H1 (cell line): ENCODE measurements around the gene GAS6. TPM values are rescaled to one million over a fixed set of nuclear protein-coding genes. Genes with fewer than 3 reads are reported as not detected.
A peak's percentile ranks its signal among the peaks of the same experiment; 100 is the strongest.

Experiments used
- CTCF ChIA-PET: fragments of 300-600 bp; sonication (Branson Sonifier 250); formaldehyde crosslinking; loops from one replicate; lab custom pipeline; 2021; ENCODE audit not compliant: partially characterized antibody; lab: Charles Lee
- POLR2A ChIA-PET: fragments of 300-600 bp; sonication (Branson Sonifier 250); formaldehyde crosslinking; loops from one replicate; lab custom pipeline; 2021; ENCODE audit warnings: inconsistent platforms; ENCODE audit not compliant: partially characterized antibody; lab: Charles Lee
- DNase-seq, 2 experiments: peaks; one replicate each; pipeline versions ENCODE4 v3.0.0 to v3.0.0-alpha.2; 2010 to 2022; ENCODE audit warnings: low spot score in 2 of 2, low read depth in 1 of 2, mixed read lengths in 1 of 2
- FAIRE-seq: peaks from 2 replicates; lab custom pipeline; 2011; peaks lifted over from hg19 to GRCh38; lab: Jason Lieb, UNC
- H2AFZ ChIP-seq: 2 replicates; pipeline ENCODE4 v1.8.1; 2012; ENCODE audit warnings: low read length, inconsistent platforms
- H2AK5ac ChIP-seq: 2 replicates; pipeline ENCODE4 v1.6.1; 2013; ENCODE audit warnings: low read depth, low read length
- H2BK120ac ChIP-seq: replicated peaks from 2 replicates; pipeline ENCODE3; 2013; ENCODE audit warnings: low read depth, low read length, inconsistent platforms
- H2BK12ac ChIP-seq: 2 replicates; pipeline ENCODE4 v1.6.1; 2013; ENCODE audit warnings: low read depth, low read length
- H2BK15ac ChIP-seq: 2 replicates; pipeline ENCODE4 v1.6.1; 2013; ENCODE audit warnings: low read length
- H2BK20ac ChIP-seq: 2 replicates; pipeline ENCODE4 v1.6.1; 2013; ENCODE audit warnings: low read length
- H2BK5ac ChIP-seq: 2 replicates; pipeline ENCODE4 v1.6.1; 2013; ENCODE audit warnings: low read depth, low read length
- H3K14ac ChIP-seq: 2 replicates; pipeline ENCODE4 v1.6.1; 2013; ENCODE audit warnings: inconsistent platforms; ENCODE audit not compliant: insufficient read length
- H3K18ac ChIP-seq: 2 replicates; pipeline ENCODE4 v1.6.1; 2013; ENCODE audit warnings: low read length; ENCODE audit errors: extremely low read depth
- H3K23ac ChIP-seq: 2 replicates; pipeline ENCODE4 v1.6.1; 2013; ENCODE audit warnings: inconsistent platforms; ENCODE audit not compliant: insufficient read length
- H3K23me2 ChIP-seq: 2 replicates; pipeline ENCODE4 v1.6.1; 2013; ENCODE audit warnings: low read depth, low read length
- H3K27ac ChIP-seq: 2 replicates; pipeline ENCODE4 v1.6.1; 2011; ENCODE audit warnings: low read depth, low read length, inconsistent platforms
- H3K27me3 ChIP-seq, 4 experiments: replicated peaks in 1 of 4; 1 replicate in 1 of 4; 2 replicates in 3 of 4; pipeline versions ENCODE4 v1.6.1 to v1.8.1; 2011 to 2013; ENCODE audit warnings: low read length in 3 of 4, mild to moderate bottlenecking in 3 of 4, inconsistent platforms in 2 of 4, mixed read lengths in 2 of 4, moderate library complexity in 1 of 4; ENCODE audit not compliant: control insufficient read depth in 3 of 4, insufficient read depth in 3 of 4; ENCODE audit errors: extremely low read depth in 1 of 4
- H3K36me3 ChIP-seq, 4 experiments: 2 replicates each; pipeline versions ENCODE4 v1.6.1 to v1.8.1; 2011 to 2013; ENCODE audit warnings: mild to moderate bottlenecking in 4 of 4, low read length in 3 of 4, moderate library complexity in 2 of 4, control low read depth in 1 of 4, inconsistent platforms in 1 of 4; ENCODE audit not compliant: insufficient read depth in 4 of 4, control insufficient read depth in 2 of 4
- H3K4ac ChIP-seq: replicated peaks from 2 replicates; pipeline ENCODE3; 2013; ENCODE audit warnings: low read length, low read depth, mixed read lengths, inconsistent platforms; ENCODE audit not compliant: insufficient read length
- H3K4me1 ChIP-seq, 4 experiments: replicated peaks in 1 of 4; 1 replicate in 1 of 4; 2 replicates in 3 of 4; pipeline versions ENCODE4 v1.6.1 to v1.8.1; 2011 to 2013; ENCODE audit warnings: low read length in 3 of 4, inconsistent platforms in 2 of 4, mixed read lengths in 1 of 4; ENCODE audit not compliant: insufficient read depth in 4 of 4, control insufficient read depth in 3 of 4
- H3K4me2 ChIP-seq, 2 experiments: 2 replicates each; pipeline versions ENCODE4 v1.6.1 to v1.8.1; 2011 to 2013; ENCODE audit warnings: low read depth in 2 of 2, low read length in 2 of 2, control low read depth in 1 of 2, inconsistent platforms in 1 of 2, mild to moderate bottlenecking in 1 of 2; ENCODE audit not compliant: insufficient read depth in 1 of 2
- H3K4me3 ChIP-seq, 4 experiments: fragments of 200-600, 300-600 bp in 1 of 4; sonication (generic), shearing (Covaris generic), sonication (Bioruptor Twin) in 1 of 4; 2 replicates each; pipeline versions ENCODE4 v1.5.1 to v1.8.1; 2011 to 2016; ENCODE audit warnings: low read length in 4 of 4, low read depth in 3 of 4, control low read depth in 2 of 4, inconsistent platforms in 2 of 4, mild to moderate bottlenecking in 2 of 4, mixed read lengths in 1 of 4, moderate library complexity in 1 of 4; ENCODE audit not compliant: insufficient read depth in 2 of 4; ENCODE audit errors: extremely low read depth in 1 of 4
- H3K56ac ChIP-seq: replicated peaks from 2 replicates; pipeline ENCODE3; 2013; ENCODE audit warnings: low read depth, mild to moderate bottlenecking, mixed read lengths, low read length, inconsistent platforms; ENCODE audit not compliant: insufficient read length
- H3K79me1 ChIP-seq: 2 replicates; pipeline ENCODE4 v1.6.1; 2013; ENCODE audit warnings: low read depth, low read length, control low read depth
- H3K79me2 ChIP-seq, 2 experiments: 2 replicates each; pipeline versions ENCODE4 v1.6.1 to v1.8.1; 2012 to 2013; ENCODE audit warnings: low read length in 2 of 2, mild to moderate bottlenecking in 2 of 2, inconsistent platforms in 1 of 2; ENCODE audit not compliant: insufficient read depth in 2 of 2, control insufficient read depth in 1 of 2
- H3K9ac ChIP-seq, 4 experiments: replicated peaks in 1 of 4; 1 replicate in 1 of 4; 2 replicates in 3 of 4; pipeline versions ENCODE4 v1.6.1 to v1.8.1; 2011 to 2013; ENCODE audit warnings: low read depth in 3 of 4, low read length in 3 of 4, control low read depth in 2 of 4, mild to moderate bottlenecking in 2 of 4, moderate library complexity in 2 of 4, inconsistent platforms in 1 of 4; ENCODE audit errors: extremely low read depth in 1 of 4
- H3K9me3 ChIP-seq, 2 experiments: 2 replicates each; pipeline versions ENCODE4 v1.6.1 to v1.8.1; 2012 to 2013; ENCODE audit warnings: mild to moderate bottlenecking in 2 of 2, moderate library complexity in 2 of 2, control low read depth in 1 of 2, inconsistent platforms in 1 of 2, low read depth in 1 of 2, low read length in 1 of 2, mixed read lengths in 1 of 2; ENCODE audit not compliant: insufficient read depth in 2 of 2
- H4K20me1 ChIP-seq, 2 experiments: replicated peaks in 1 of 2; 2 replicates each; pipeline versions ENCODE3 to v1.8.1; 2011 to 2013; ENCODE audit warnings: inconsistent platforms in 2 of 2, low read length in 2 of 2, mild to moderate bottlenecking in 1 of 2; ENCODE audit not compliant: insufficient read depth in 2 of 2, control insufficient read depth in 1 of 2
- H4K5ac ChIP-seq: 2 replicates; pipeline ENCODE4 v1.6.1; 2013; ENCODE audit warnings: low read length, low read depth, mixed read lengths, inconsistent platforms; ENCODE audit not compliant: insufficient read length
- H4K8ac ChIP-seq: 2 replicates; pipeline ENCODE4 v1.8.0; 2013; ENCODE audit warnings: mild to moderate bottlenecking, moderate library complexity, low read length, inconsistent platforms; ENCODE audit not compliant: insufficient read depth; ENCODE audit errors: extremely low read depth
- H4K91ac ChIP-seq: replicated peaks from 2 replicates; pipeline ENCODE3; 2013; ENCODE audit warnings: low read length, mixed read lengths, inconsistent platforms; ENCODE audit not compliant: insufficient read length
- CHD2 ChIP-seq: IDR thresholded peaks from 2 replicates; pipeline ENCODE4 v1.6.1; 2012; ENCODE audit warnings: low read length, improper control_type of control experiment
- CTCF ChIP-seq, 3 experiments: IDR thresholded peaks; 1 replicate in 2 of 3; 2 replicates in 1 of 3; pipeline versions ENCODE4 v1.5.1 to v1.6.1; 2011; ENCODE audit warnings: low read length in 3 of 3, mild to moderate bottlenecking in 3 of 3, inconsistent platforms in 2 of 3, low read depth in 1 of 3, moderate library complexity in 1 of 3; ENCODE audit not compliant: insufficient read depth in 1 of 3; ENCODE audit errors: control extremely low read depth in 1 of 3
- JUN ChIP-seq: IDR thresholded peaks from 2 replicates; pipeline ENCODE4 v1.6.1; 2011; ENCODE audit warnings: low read depth, mild to moderate bottlenecking, improper control_type of control experiment, low read length
- RAD21 ChIP-seq, 2 experiments: IDR thresholded peaks in 1 of 2; conservative IDR thresholded peaks in 1 of 2; 2 replicates each; pipeline ENCODE4 v1.6.1; 2011; ENCODE audit warnings: low read depth in 2 of 2, low read length in 2 of 2, improper control_type of control experiment in 1 of 2, inconsistent platforms in 1 of 2, mild to moderate bottlenecking in 1 of 2, moderate library complexity in 1 of 2
- SIN3A ChIP-seq, 2 experiments: IDR thresholded peaks in 1 of 2; conservative IDR thresholded peaks in 1 of 2; 2 replicates each; pipeline ENCODE4 v1.6.1; 2011 to 2012; ENCODE audit warnings: low read length in 2 of 2, improper control_type of control experiment in 1 of 2, low read depth in 1 of 2, mild to moderate bottlenecking in 1 of 2
- WGBS, 2 experiments: shearing (Covaris generic) in 1 of 2; methylation state at CpG; one replicate each; pipeline versions ENCODE4 v1.1.6 to v1.1.7; 2013 to 2015; ENCODE audit warnings: low lambda C conversion rate in 2 of 2, mixed read lengths in 2 of 2, inconsistent platforms in 1 of 2, low coverage in 1 of 2, missing lambda C conversion rate in 1 of 2; ENCODE audit not compliant: insufficient replicate concordance in 2 of 2, insufficient coverage in 1 of 2, insufficient read length in 1 of 2; ENCODE audit errors: extremely low coverage in 1 of 2, missing lambda C conversion rate in 1 of 2; 5-methylcytosine and 5-hydroxymethylcytosine counted together
- polyA plus RNA-seq, 7 experiments: library from polyadenylated mRNA; depleted of rRNA in 3 of 7; stranded (reverse) in 5 of 7; unstranded in 2 of 7; fragments of >200 nt in 5 of 7; fragments of 200-250 nt in 2 of 7; gene quantifications; 1 replicate in 5 of 7; 2 replicates in 1 of 7; 4 replicates in 1 of 7; pipeline versions ENCODE4 v1.2.1 to v1.2.3, GENCODE V29; 2011 to 2013; ENCODE audit warnings: missing spikeins in 2 of 7, mixed read lengths in 2 of 7
- total RNA-seq: library from RNA; stranded (reverse); fragmentation: NEBNext Ultra II Directional; extraction: Animal tissue kit (Norgen Biotek cat#: 25700); gene quantifications from 2 replicates; pipeline ENCODE4 v1.2.1, GENCODE V29; 2021

Gene GAS6
- total and polyA plus RNA-seq, 2 of the 8 experiments (the other 6 are each of a cell fraction or from before 2014, with no cell fraction given) = 18.6 to 31.0 TPM

- 0 out of 4 replicates have a peak overlapping the region, but pooled peaks of 1 of the 2 experiments have one; percentile 32 for H3K4me2 ChIP-seq
- peaks cover 10% of the 10 kb centered on the region; the same call in 1 of the 2 replicates for H3K23me2 ChIP-seq
- no peak overlapping the region for H3K9ac ChIP-seq
- no peaks in the 10 kb centered on the region for H3K79me1 ChIP-seq
- H3K4ac ChIP-seq = no peak overlapping the region
- H4K91ac ChIP-seq = no peak overlapping the region
- peaks cover 0 to 6% of the 10 kb centered on the region in 2 experiments; a peak in 1 of 4 replicates for H3K9me3 ChIP-seq
- no peak overlapping the region for H2BK20ac ChIP-seq
- H3K4me3 ChIP-seq = peak overlapping the region in 1 of 4 experiments; percentile 30; a peak in 1 of 8 replicates
- CTCF ChIA-PET = interaction anchor here (0.7 to 3.8 kb wide), 33 partner anchors 9 to 433 kb away, joined by 3 to 32 read pairs (median 4); no protein-coding TSS in a partner anchor
- H2BK12ac ChIP-seq = no peak overlapping the region
- no peaks in the 10 kb centered on the region for H3K36me3 ChIP-seq
- H2BK15ac ChIP-seq = no peak overlapping the region
- H3K27ac ChIP-seq = no peak overlapping the region
- WGBS, 2 experiments = 78% methylated on average over 18 of the region's 25 CpGs; no CpG with 5 or more reads in 1 of the 2 experiments
- no peak overlapping the region for H3K56ac ChIP-seq
- DNase-seq = no peak
- POLR2A ChIA-PET = interaction anchor here (0.9 to 1.0 kb wide), 2 partner anchors 10 to 25 kb away, joined by 3 read pairs; no protein-coding TSS in a partner anchor
- no peak overlapping the region for H2BK5ac ChIP-seq
- FAIRE-seq = no peak
- H3K23ac ChIP-seq = no peak overlapping the region
- no peak overlapping the region for H2AK5ac ChIP-seq
- peaks cover 0 to 3% of the 10 kb centered on the region in 2 experiments for H4K20me1 ChIP-seq
- H3K4me1 ChIP-seq = peaks cover 0 to 8% (median 6%) of the 10 kb centered on the region in 4 experiments; a peak in 4 of 7 replicates
- no peaks in the 10 kb centered on the region for H3K27me3 ChIP-seq
- no peak overlapping the region for H4K5ac ChIP-seq
- no peak overlapping the region for H4K8ac ChIP-seq
- H3K18ac ChIP-seq = no peak overlapping the region
- H3K14ac ChIP-seq = no peak overlapping the region
- TF ChIP-seq SIN3A (conservative IDR thresholded peaks at IDR 0.05 in 1 of 2, IDR thresholded peaks at IDR 0.05 in 1 of 2; ENCODE audit: low read depth in 1 of 2, low read length in 2 of 2) (0 out of 4 replicates have a peak, but pooled peaks of 1 of the 2 experiments have one; percentile 7), CTCF (IDR thresholded peaks at IDR 0.05; ENCODE audit: control extremely low read depth in 1 of 3, insufficient read depth in 1 of 3, low read depth in 1 of 3, low read length in 3 of 3) (peak in 2 of 3 experiments; percentile 38 to 54; a peak in 3 of 4 replicates), RAD21 (IDR thresholded peaks at IDR 0.05 in 1 of 2, conservative IDR thresholded peaks at IDR 0.05 in 1 of 2; ENCODE audit: low read depth in 2 of 2, low read length in 2 of 2) (peak; percentile 57 to 67), JUN (no peak), CHD2 (0 out of 2 replicates have a peak, but pooled peaks have one; percentile 43)
- TF ChIP-seq, all 59 proteins: peak for 4
- Histone ChIP-seq H2AFZ (0 out of 2 replicates have a peak overlapping the region, but pooled peaks have one; percentile 71), H2BK120ac (no peak overlapping the region), H3K79me2 (no peaks in the 10 kb centered on the region)
Observed at GRCh38 chr13:113802761-113803160, 61.1 kb downstream of the GAS6 start.
